Fibroblast of lung (primary cell): Measurements from ENCODE around the gene GRK6.

Source experiments
- CTCF ChIP-seq, 2 donors: IDR thresholded peaks in 1 of 2; conservative IDR thresholded peaks in 1 of 2; 1 replicate in 1 of 2; 2 replicates in 1 of 2; pipeline ENCODE4 v1.5.1; 2011 to 2012; ENCODE audit warnings: low read length in 2 of 2, control low read depth in 1 of 2, inconsistent platforms in 1 of 2, low read depth in 1 of 2, mild to moderate bottlenecking in 1 of 2
- EZH2 ChIP-seq: IDR thresholded peaks from 2 replicates; pipeline ENCODE4 v1.5.1; 2012; ENCODE audit warnings: low read length, control low read depth, mild to moderate bottlenecking; ENCODE audit errors: missing control alignments

GRCh38 chr5:177490311-177490991 is 64.0 kb downstream of the GRK6 start:
- TF ChIP-seq CTCF (conservative IDR thresholded peaks at IDR 0.05 in 1 of 2, IDR thresholded peaks at IDR 0.05 in 1 of 2; ENCODE audit: low read depth in 1 of 2, low read length in 2 of 2) (no peak), EZH2 (no peak)
